Activated CD4-positive, CD25-positive, alpha-beta regulatory T cell treated with anti-CD3 and anti-CD28 coated beads, Interleukin-2, amount 50 U/mL, for 16 hours (primary cell): ENCODE measurements around the gene ASRGL1.
A peak's percentile ranks its signal among the peaks of the same experiment; 100 is the strongest.

Experiments used
- DNase-seq: peaks from one replicate; pipeline ENCODE4 v3.0.0-alpha.2; 2020; ENCODE audit warnings: low read depth, low spot score

Gene ASRGL1

DNA sequence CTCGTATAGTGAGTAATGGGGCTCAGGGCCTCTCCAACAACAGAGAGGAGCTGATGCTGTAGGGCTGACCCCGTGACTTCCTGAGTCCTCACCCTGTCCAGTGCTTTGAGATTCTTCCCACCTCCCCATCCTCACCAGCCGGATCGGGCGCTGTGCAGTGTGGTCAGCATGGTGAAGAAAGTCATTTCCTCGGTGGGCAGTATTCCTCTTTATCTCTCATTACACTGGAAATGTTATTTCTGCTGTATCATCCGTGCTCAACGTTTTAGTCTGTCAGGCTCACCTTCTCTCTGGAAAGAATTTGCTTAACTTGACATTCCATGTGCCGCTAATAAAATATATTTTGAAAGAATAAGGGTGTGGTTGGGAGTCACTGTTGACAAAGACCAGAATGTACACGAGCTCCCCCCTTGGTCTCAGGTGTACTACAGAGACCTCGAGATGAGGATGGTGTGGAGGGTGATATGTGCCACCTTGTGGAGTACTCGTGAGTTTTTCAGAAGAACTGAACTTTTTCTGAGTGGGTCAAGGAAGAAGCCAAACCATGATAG lies 55.9 kb downstream of the ASRGL1 start:
- DNase-seq = no peak

DNA sequence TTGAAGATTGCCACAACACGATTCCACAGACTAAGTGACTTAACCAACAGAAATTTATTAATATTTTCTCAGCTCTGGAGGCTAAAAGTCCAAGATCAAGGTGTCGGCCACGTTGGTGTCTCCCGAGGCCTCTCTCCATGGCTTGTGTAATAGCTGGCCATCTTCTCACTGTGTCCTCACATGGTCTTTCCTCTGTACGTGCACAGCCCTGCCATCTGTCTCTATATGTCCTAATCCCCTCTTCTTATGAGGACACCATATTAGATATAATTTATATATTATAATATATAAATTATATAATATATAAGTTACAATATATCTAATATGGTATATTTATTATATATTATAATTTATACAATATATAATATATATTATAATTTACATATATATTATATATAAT lies 56.5 kb downstream of the ASRGL1 start:
- DNase-seq = no peak

DNA sequence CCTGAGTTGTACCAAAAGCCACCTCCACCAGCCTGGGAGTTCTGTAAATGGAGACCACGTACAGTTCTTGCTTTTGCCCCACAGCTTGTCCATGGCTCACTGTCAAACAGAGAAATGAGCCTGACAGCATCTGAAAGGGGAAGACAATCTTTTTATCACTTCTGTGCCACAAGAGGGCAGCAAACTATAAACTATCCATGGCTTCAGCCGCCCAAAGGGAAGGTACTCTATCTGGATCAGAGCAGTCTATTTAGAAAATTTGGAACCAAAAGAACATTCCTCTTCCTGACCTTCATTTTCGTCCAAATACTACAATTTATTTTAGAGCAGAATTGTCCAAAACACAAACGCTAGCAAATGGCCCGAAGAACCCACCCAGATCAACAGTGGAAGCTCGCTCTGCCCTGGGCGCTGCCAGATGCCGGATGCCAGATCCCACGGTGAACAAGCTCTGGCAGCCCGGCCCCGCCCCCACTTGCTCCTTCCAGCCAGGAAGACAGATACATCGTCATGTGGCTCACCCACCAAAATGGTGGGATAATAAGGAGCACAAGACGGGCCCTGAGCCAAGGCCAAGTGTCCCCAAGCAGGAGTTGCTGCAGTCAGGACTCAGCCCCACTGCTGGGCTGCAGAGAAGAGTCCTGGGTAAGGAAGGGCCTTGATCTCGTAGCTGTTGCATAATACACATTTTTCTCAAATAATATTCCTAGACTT lies 57.7 kb downstream of the ASRGL1 start:
- DNase-seq = peak; percentile 38

DNA sequence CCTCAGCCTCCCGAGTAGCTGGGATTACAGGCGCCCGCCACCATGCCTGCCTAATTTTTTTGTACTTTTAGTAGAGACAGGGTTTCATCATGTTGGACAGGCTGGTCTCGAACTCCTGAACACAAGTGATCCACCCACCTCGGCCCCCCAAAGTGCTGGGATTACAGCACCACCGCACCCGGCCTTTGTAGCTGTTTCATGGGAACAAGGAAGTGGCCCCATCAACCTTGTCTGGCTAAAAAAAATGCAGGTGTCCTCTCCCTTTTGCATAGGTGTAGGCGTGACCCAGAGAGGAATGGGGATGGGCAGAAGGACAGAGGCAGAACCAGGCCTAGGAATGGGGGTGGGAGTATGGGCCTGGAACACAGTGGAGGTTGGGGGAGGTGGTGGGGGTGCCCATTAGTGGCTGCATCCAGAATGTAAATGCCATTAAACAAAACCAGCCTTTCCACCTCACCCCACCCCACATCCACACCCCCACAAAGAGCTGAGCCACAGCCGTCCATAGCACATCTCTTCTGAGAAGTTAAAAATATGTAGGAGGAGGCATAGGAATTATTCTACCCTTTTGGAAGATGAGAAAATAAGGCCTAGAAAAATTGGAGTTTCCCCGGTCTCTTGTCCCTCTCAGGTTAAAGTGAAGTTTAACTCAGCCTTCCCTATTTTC lies 58.8 kb downstream of the ASRGL1 start:
- no peak for DNase-seq

DNA sequence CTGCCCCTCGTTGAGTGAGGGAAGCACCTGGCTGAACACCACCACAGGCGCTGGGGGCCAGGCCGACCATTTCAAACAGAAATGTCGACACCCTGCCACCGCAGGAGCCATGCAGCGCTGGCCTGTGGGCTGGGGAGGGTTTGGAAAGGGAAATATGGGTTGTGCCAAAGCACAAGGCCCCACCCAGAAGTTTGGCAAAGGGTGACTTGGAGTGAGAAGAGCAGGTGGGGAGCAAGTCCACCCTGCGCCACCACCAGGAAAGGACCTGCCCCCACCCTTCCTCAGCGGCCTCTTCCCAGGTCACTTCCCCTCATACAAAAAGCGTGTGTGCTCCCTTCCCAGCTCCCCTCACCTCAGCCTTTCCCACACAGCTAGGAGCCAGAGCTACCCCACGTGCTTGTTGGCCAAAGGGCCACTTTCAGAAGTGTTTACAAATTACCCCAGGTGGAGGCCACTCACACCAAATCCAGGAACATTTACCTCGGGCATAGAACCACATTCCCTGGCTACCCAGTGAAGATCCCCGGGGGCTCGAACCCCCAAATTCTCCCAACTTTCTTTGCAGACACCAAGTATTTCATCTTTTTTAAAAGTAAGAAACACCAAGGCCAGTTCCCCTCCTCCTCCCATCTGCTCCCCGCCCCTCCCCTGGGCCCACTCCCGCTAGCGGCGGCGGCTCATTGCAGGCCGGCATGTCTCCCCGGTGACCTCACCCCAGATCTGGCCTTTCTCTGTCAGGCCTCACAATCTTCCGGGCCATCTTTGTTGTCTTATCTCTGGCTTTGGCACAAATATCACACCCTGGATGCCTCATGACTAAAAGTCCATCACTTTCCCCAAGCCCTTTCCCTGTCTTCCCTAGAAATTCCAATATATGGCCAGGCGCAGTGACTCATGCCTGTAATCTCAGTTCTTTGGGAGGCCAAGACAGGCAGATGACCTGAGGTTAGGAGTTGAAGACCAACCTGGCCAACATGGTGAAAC lies 61.1 kb downstream of the ASRGL1 start:
- DNase-seq = no peak

DNA sequence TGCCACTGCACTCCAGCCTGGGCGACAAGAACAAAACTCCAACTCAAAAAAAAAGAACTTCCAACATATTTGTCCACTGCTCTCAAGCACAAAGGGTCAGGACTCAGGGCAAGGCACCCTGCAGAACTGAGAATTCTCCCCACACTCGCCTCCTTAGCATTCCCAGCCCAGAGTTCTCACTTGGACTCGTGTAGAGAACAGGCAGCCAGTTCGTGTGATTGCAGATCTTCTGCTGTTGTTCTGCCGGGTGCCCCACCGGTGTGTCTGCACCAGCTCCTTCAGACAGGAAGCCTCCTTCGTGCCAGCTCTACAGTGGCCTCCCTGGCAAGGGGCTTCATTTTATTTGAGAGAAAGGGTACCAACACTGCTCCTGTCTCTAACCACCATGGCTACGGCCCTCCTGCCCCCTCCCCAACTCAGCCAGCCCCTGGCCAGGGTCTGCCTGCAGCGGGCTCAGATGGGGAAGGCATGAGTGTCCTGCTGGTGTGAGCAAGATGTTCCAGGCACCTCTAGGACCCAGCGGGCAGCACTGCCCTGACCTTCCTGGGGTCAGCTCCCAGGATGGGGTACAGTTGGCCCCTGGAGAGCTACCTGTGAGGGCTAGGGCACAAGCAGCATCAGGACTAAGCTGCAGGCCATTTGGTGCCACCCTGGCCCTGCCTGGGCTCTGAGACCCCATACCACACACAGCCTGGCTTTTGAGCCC lies 62.1 kb downstream of the ASRGL1 start:
- no peak for DNase-seq

DNA sequence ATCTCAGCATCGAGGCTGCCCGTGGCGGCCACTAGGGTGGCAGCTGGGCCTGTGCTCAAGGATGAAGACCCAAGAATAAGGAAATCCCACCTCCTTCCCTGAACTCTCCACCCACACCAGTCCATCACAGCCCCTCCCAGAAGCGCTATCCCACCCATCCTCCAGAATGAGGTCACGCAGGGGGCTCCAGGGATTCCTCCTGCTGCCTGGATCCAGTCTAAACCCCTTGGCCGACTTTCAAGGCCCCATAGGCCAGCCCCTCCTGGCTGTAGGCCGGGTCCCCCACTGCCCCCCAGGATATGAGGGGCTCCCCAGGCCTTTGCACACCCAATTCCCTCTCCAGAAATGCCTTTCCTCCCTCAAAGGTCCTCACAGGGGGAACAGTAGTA lies 62.6 kb downstream of the ASRGL1 start:
- DNase-seq = no peak

DNA sequence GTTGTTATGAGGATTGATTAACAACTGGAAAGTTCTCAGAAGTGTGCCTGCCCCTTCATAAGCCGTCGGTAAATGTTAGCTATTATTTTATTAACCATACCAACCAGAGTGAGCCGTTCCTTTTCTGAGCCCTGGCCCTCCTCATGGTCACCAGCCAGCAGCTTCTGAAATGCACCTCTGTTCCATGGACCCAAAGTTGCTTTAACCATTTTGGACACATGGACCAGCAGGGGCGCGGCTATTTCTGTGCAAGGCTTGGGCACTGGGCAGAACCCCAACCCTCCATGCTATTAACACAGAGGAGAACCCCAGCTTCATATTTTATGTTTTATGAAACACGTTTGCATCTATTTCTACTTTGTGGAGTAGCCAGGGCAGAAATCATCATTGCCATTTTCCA lies 63.0 kb downstream of the ASRGL1 start:
- no peak for DNase-seq

DNA sequence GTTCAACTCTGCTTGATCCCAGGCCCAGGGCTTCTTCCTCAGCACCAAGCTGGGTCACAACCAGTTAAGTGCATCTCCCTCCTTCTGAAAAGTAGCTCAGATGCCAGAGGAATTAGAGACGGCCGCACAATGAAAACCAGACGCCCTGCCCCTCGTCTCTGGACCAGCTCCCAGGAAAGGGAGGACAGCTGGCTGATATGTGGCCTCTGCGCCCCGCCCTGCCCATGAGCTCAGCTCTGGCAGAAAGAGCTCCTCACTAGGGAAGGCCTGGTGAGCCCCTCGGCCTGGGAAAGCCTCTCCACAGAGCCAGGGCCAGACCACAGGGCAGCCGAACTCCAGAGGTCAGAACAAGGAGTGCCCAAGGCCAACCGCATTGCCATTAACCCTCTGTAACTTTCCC lies 63.5 kb downstream of the ASRGL1 start:
- no peak for DNase-seq

DNA sequence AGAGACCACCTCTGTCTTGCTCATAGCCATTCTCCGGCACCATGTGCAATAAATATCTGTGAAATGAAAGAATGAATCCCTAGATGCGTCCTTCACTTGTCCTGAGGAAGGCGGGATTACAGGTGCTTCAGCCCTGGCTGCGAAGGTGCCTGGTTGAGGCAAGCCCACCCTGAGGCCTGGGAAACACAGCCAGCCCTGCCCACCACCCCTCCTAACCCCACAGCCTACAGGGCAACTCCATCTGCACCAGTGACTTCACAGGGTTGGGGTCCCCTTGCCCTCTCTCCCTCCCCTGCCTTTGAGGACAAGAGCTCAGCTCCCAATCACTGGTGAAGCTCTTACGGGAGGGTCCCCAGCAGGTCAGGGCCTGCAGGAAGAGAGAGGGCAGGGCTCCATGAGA lies 64.1 kb downstream of the ASRGL1 start:
- no peak for DNase-seq

DNA sequence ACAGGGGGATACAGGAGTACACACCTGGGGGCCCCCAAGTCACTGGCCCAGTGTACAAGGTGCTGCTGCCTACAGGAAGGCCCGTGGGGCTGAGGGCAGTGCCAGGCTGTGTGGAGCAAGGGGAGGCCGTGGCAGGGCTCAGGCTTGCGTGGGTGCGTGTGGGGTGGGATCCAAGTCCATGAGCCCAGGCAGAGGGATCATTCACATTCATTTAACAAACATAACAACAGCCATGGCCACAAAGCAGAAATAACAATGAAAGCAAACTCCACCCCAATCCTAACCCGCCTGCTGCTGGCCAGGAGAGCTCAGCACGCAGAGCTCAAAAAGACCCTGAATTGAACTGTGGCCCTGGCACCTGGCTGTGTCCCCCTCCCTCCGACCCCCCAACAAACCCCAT lies 64.6 kb downstream of the ASRGL1 start:
- DNase-seq = no peak

DNA sequence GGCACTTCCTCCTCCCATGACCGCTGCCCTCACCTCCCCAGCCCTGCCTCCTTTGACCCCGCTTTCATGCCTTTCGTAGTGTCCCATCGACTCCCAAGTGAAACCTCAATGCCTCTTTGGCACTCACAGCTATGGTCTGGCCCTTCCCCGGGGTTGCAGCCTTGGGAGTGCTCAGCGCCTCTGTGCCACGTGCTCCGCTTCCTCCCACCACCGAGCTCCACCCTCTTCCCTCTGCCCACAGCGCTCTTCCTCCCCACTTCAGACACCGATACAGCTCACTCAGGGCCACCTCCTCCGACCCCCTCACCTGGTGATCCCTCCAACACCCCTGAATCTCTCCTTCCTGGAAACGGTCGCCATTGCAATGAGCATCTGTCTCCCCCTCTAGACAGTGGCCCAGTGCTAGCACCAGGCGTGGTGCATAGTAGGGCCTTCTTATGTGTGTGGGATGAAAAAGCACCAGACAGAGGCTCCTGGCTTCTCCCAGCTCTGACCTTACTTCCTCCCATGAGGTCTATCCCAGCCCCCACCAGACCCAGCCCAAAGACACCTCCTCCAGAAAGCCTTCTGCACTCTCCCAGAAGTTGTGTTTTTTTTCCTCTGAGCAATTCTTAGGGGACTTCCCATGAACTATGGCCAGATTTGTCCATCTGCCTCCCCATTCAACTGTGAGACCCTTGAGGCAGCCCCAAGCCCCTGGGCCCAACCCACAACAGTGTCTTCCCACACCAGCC lies 65.1 kb downstream of the ASRGL1 start:
- no peak for DNase-seq

DNA sequence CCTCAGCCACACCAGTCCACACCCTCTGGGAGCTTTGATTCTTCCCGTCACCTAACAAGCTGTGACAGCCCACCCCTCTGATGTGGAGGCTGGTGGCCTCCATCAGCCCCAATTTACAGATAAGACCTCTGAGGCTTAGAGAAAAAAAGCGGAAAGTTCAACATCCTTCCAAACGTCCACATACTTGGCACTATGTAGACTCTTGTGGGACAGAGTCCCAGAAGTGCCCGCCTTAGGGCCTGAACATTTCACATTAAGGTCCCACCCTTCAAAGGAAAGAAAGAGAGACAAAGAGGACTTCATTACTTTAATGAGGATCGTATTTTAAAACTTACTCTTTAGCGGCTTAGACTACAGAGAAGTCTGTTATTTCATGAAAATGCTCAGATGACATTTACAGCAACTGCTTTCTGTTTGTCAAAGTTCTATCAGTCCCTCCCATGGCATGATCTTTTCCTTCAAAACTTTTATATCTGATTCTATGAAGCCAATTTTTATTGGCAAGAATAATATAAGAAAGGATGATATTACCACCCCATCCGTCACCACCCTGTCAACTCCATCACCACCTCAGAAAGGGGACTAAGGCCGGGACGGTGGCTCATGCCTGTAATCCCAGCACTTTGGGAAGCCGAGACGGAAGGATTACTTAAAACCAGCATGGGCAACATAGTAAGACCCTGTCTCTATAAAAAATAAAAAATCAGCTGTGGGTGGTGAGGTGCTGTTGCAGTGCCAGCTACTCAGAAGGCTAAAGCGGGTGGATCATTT lies 65.9 kb downstream of the ASRGL1 start:
- no peak for DNase-seq

DNA sequence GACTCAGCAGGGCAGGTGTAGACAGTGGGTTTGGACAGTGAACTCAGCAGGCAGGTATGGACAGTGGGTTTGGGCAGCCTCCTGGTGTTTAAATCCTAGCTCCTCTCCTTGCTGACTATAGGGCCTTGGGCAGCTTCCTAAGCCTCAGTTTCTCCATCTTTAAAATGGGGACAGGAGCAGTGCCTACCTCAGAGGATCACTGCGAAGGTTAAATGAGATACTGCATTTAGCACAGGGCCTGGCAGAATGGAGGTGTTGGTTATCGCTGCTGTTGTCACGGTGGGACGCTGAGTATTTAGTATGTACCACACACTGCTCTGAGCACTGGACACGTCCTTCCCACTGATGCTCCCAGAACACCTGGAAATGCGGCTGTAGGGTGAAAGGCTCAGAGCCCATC lies 67.2 kb downstream of the ASRGL1 start:
- DNase-seq = no peak

DNA sequence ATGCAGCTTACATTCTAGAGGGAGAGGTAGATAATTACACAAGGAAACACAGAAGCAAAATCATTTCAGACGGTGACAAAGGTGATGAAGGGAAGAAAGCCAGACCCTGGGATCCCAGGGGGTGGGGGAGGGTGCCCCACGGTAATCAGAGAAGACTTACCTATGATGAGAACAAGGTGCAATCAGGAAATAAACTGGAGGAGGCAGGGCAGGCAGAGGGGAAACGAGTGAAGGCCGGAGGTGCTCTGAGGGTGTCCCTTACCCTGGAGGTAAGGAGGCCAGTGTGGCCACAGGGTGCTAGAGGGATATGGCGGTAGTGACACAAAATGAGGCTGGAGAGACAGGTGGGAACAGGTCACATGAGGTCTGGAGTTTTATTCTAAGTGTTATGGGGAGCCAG lies 67.7 kb downstream of the ASRGL1 start:
- no peak for DNase-seq

DNA sequence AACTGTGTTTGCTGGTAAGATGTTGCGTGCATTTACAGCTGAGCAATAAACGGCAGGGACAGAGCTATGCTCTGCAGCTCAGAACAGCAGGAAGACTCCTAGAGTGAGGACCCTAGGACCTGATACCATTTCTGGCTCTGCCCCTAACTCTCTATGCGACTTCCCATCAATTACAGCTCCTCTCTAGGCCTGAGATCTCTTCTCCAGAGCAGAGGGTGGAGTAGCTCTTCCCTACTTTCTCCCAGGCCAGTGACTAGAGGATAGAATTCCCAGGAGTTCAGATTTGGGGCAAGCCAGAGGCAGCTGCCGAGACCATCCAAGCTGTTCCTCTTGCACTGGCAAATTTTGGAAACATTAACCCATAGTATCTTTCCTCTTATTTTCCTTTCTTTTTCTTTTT lies 68.8 kb downstream of the ASRGL1 start:
- no peak for DNase-seq

DNA sequence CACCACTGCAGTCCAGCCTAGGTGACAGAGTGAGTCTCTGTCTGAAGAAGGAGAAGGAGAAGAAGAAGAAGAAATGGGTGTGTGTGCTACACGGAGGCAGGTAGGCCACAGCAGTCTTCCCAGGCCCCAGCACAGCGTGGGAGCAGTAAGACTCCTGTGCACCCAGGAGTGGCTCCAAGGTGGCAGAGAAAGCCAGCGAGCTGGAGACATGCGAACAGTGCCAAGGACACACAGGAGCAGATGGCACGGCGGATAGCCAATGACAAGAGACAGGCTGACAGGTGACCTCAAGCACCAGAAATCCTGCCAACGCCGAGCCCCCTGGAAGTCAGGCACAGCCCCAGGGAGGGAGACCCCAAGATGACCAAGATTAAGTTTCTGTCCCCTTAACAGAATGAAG lies 72.6 kb downstream of the ASRGL1 start:
- no peak for DNase-seq

DNA sequence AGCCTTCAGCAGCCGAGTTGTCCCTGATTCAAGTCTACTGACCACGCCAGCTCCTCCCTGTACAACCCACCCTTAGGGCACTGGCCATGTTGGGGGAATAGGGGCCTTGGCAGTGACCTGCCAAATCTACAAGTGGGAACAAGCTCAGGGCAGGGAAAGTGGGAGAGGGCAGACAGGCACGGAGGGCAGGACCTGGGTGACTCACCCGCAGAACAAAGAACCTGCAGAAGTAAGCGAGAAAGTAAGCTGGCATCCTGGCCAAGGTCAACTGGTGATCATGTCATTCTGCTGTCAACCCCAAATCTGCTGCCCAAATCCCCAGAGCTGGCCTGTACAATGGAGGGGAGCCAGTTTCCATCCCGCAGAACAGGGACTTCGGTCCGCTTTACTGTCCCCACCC lies 73.7 kb downstream of the ASRGL1 start:
- DNase-seq = no peak

DNA sequence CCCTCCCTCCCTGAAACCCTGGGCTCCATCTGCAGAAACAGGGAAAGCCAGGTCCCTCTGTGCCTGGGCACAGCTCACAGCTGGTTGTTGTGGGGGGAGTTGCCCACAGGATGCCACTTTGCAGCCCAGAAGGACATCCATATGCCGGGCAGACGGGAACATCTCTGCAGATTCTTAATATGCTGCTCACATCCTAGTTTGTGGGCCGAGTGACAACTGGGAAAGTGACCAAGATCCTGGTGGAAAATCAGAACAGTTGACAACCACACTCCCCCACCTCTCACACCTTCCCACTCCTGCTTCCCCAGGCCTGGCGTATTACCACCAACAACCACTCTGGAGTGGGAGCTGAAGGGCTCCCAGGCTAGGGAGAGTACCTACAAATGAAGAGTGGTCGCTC lies 74.3 kb downstream of the ASRGL1 start:
- DNase-seq = no peak

DNA sequence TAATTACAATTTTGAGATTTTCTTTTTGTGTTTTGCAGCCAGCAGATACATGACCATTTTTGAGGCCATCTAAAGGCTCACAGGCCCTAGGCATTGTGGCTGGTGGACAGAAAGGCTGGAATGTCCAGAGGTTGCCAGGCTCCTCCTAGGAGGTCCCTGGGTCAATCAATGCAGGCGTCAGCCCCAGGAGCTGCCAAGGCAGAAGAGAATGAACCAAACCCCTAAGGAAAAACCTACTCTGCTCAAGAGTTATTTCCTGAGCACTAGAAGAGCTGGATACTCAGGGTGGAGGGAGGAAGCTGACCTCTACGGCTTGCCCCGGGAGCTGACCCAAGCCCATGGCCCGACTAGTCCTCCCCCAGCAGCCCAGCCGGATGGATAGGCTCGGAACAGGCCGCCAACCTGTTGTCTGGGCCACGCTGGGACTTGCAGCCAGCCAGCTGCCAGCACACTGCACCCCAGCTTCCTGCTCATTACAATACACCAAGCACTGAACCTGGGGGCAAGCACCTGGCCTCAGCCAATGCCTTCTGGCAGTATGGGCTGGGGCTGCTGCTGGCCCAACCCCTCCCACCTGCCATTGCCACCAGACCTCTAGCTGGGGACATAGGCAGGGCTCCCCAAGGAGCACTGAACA lies 75.9 kb downstream of the ASRGL1 start:
- no peak for DNase-seq
